ENCODE measurements around the gene LILRB1. TPM values are rescaled to one million over a fixed set of nuclear protein-coding genes. Genes with fewer than 3 reads are reported as not detected.

Gene LILRB1
- total RNA-seq, 1 donor from 2014 or later: not detected

DNA sequence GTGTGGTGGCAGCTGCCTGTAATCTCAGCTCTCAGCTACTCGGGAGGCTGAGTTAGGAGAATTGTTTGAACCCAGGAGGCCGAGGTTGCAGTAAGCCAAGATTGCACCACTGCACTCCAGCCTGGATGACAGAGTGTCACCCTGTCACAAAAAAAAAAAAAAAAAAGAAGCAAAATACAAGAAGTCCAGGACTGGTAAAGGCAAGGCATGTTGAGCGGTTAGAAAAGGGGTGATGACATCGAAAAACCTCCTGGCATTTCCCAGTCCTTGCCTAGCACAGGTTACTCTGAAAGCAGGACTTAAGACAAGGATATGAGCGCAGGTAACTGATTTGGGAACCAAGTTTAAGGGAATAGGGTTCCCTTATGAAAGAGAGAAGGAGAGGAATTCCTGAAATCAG lies 30.0 kb downstream of the LILRB1 start:
- no peak overlapping the region for H3K4me3 ChIP-seq (ENCODE audit: low read depth, low read length)
- TF ChIP-seq, protein P1, sequence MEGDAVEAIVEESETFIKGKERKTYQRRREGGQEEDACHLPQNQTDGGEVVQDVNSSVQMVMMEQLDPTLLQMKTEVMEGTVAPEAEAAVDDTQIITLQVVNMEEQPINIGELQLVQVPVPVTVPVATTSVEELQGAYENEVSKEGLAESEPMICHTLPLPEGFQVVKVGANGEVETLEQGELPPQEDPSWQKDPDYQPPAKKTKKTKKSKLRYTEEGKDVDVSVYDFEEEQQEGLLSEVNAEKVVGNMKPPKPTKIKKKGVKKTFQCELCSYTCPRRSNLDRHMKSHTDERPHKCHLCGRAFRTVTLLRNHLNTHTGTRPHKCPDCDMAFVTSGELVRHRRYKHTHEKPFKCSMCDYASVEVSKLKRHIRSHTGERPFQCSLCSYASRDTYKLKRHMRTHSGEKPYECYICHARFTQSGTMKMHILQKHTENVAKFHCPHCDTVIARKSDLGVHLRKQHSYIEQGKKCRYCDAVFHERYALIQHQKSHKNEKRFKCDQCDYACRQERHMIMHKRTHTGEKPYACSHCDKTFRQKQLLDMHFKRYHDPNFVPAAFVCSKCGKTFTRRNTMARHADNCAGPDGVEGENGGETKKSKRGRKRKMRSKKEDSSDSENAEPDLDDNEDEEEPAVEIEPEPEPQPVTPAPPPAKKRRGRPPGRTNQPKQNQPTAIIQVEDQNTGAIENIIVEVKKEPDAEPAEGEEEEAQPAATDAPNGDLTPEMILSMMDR (conservative IDR thresholded peaks at IDR 0.05; ENCODE audit: low read depth, low read length): no peak
- DNase-seq (ENCODE audit: low read depth): no peak

DNA sequence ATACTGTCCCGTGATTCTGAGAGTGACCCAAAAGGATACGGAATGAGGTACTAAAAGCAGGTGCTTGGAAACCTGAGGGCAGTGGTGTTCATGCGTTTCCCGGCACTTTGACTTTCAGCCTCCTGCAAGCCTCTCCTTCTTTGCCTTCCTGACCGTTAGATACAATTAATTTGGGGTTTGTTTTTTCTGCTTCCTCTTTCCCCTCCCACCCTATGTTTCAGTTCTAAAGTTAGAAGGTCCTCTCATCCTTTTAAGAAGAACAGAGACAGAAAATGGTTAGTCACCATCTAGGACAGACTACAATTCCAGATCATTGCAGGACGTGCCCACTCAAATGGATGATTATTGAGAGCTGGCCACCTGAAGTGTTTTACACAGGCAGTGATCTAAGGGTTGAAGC lies 30.7 kb downstream of the LILRB1 start:
- TF ChIP-seq, protein P1 (conservative IDR thresholded peaks at IDR 0.05; ENCODE audit: low read depth, low read length): no peak
- no peak for DNase-seq (ENCODE audit: low read depth)
- no peak overlapping the region for H3K4me3 ChIP-seq (ENCODE audit: low read depth, low read length)

DNA sequence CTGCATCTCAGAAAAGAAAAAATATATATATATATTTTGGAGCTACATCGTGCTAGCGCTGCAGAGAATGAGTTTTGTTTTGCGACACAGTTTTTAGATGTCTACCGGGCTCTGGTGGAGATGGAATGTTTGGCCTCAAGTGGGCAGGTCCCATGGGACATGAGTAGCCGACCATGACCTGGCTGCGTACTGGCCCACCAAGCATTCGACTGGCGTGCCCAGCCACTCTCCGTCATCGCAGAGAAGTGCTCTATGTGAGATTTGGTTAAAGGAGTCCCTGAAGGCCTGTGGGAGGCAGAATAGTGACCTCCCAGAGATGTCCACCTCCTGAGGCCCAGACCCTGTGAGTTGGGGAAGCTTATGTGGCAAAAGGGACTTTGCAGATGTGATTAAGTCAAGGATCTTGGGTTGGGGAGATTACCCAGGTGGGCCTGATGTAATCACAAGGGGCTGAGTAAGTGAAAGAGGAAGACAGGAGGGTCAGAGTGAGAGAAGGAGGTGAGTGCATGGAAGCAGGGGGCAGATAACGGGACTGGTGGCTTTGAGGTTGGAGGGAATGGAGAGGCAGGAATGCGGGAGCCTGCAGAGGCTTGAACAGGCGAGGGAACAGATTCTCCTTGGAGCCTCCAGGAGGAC lies 31.7 kb downstream of the LILRB1 start:
- TF ChIP-seq, protein P1 (conservative IDR thresholded peaks at IDR 0.05; ENCODE audit: low read depth, low read length): no peak
- no peak for DNase-seq (ENCODE audit: low read depth)
- no peak overlapping the region for H3K4me3 ChIP-seq (ENCODE audit: low read depth, low read length)

DNA sequence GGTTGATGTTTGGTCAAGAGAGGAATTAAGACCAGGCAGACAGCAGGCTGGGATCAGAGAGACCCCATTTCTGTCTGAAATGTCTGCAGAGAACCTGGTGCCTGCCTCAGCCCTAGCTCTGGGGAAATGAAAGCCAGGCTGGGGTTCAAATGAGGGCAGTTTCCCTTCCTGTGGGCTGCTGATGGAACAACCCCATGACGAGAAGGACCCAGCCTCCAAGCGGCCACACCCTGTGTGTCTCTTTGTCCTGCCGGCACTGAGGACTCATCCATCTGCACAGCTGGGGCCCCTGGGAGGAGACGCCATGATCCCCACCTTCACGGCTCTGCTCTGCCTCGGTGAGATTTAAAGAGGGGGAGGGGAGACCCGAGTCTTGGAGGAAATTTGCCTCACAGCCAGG lies 32.4 kb downstream of the LILRB1 start, which contains the start of gene LILRB4:
TSS of gene LILRB4 (plus strand) at position 256 of the 400 bp plus-strand sequence. CDS start at position 305, 49 bp downstream.
- TF ChIP-seq, protein P1 (conservative IDR thresholded peaks at IDR 0.05; ENCODE audit: low read depth, low read length): no peak
- no peak for DNase-seq (ENCODE audit: low read depth)
- no peak within 1 kb of the TSS for H3K4me3 ChIP-seq (ENCODE audit: low read depth, low read length)

DNA sequence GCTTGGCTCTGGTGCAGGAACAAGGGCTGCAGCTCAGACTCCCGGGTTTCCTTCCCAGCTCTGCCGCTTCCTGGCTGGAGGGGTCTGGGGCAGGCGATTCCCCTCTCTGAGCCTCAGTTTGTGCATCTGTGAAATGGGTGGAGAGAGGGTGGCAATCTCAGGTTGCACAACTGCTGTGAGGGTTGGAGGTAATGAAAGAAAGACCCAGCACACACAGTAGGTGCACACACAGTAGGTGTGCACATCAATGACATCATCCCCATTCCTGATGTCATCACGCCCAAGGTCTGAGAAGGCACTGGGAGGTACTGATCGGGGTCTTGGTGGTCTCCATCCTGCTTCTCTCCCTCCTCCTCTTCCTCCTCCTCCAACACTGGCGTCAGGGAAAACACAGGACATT lies 35.2 kb downstream of the LILRB1 start:
- TF ChIP-seq, protein P1 (conservative IDR thresholded peaks at IDR 0.05; ENCODE audit: low read depth, low read length): no peak
- H3K4me3 ChIP-seq (ENCODE audit: low read depth, low read length): no peak overlapping the region
- DNase-seq (ENCODE audit: low read depth): no peak

DNA sequence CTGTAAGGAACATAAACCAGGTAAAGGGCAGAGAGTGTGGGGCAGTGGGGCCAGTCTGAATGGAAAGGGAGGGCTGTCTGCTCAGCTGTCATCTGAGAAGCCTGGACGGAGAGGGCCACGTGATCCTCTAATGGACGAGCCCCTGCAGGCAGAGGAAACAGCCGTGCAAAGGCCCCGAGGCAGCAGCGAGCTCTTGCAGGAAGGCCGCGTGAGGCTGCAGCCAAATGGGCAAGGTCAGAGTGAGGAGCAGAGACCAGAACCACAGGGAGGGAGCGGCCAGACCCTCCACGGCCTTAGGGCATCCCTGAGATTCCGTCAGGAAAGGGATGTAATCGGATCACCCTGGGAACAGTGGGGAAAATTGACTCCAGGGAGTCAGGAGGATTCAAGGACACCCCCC lies 36.9 kb downstream of the LILRB1 start:
- no peak for DNase-seq (ENCODE audit: low read depth)

More for the DNA sequence above, 36.9 kb downstream of the LILRB1 start:
- TF ChIP-seq, protein P1 (conservative IDR thresholded peaks at IDR 0.05; ENCODE audit: low read depth, low read length): no peak
- H3K4me3 ChIP-seq (ENCODE audit: low read depth, low read length): no peak overlapping the region
